HG02623 (cell line): Measurements from ENCODE around the gene HYAL4.
"Not testable (repeated sequence)": the region's sequence is repeated elsewhere in the genome, so short reads cannot be mapped to it uniquely, and the experiment has no call there.

Source experiments
- ATAC-seq: cut with Tn5 transposase; IDR thresholded peaks from one replicate; pipeline ENCODE4 v1.9.1; 2021; ENCODE audit warnings: moderate library complexity; ENCODE audit not compliant: unreplicated experiment

The HYAL4 gene

GRCh38 chr7:123845823-123846216, 851 bp downstream of the HYAL4 start:
- ATAC-seq: no peak

- no peak for ATAC-seq
Measured at GRCh38 chr7:123846217-123846891, 1.4 kb downstream of the HYAL4 start.

- no peak for ATAC-seq
Measured at GRCh38 chr7:123847868-123848267, 2.9 kb downstream of the HYAL4 start.

- ATAC-seq: no peak
Measured at GRCh38 chr7:123849855-123850254, 4.9 kb downstream of the HYAL4 start.

- not testable (repeated sequence) for ATAC-seq
Measured at GRCh38 chr7:123851404-123851803, 6.4 kb downstream of the HYAL4 start.

- ATAC-seq: not testable (repeated sequence)
Measured at GRCh38 chr7:123854291-123854690, 9.3 kb downstream of the HYAL4 start.

- not testable (repeated sequence) for ATAC-seq
Measured at GRCh38 chr7:123856428-123856827, 11.5 kb downstream of the HYAL4 start.

GRCh38 chr7:123860848-123861247, 15.9 kb downstream of the HYAL4 start:
- no peak for ATAC-seq

GRCh38 chr7:123862775-123863174, 17.8 kb downstream of the HYAL4 start:
- ATAC-seq: no peak

- no peak for ATAC-seq
Measured at GRCh38 chr7:123863461-123863860, 18.5 kb downstream of the HYAL4 start.

- no peak for ATAC-seq
Measured at GRCh38 chr7:123864012-123864411, 19.0 kb downstream of the HYAL4 start.

GRCh38 chr7:123864436-123864835, 19.5 kb downstream of the HYAL4 start:
- ATAC-seq: no peak

GRCh38 chr7:123864966-123865365, 20.0 kb downstream of the HYAL4 start:
- ATAC-seq: no peak

- ATAC-seq: peak; percentile 89
Measured at GRCh38 chr7:123865517-123866117, 20.6 kb downstream of the HYAL4 start.

- ATAC-seq: no peak
Measured at GRCh38 chr7:123867225-123867624, 22.3 kb downstream of the HYAL4 start.

GRCh38 chr7:123871998-123872867, 27.3 kb downstream of the HYAL4 start:
- ATAC-seq: peak; percentile 89

GRCh38 chr7:123872908-123873307, 27.9 kb downstream of the HYAL4 start:
- ATAC-seq: no peak

GRCh38 chr7:123876557-123877256, 31.7 kb downstream of the HYAL4 start:
- no peak for ATAC-seq

- no peak for ATAC-seq
Measured at GRCh38 chr7:123879628-123880027, 34.7 kb downstream of the HYAL4 start.

- no peak for ATAC-seq
Measured at GRCh38 chr7:123881300-123881699, 36.3 kb downstream of the HYAL4 start.

GRCh38 chr7:123883154-123883553, 38.2 kb downstream of the HYAL4 start:
- ATAC-seq: no peak
